GM18508 (cell line): Measurements from ENCODE around the gene CDH16.
"Not testable (repeated sequence)": the region's sequence is repeated elsewhere in the genome, so short reads cannot be mapped to it uniquely, and the experiment has no call there.

Experiments used
- ATAC-seq: cut with Tn5 transposase; IDR thresholded peaks from one replicate; pipeline ENCODE4 v1.9.1; 2021; ENCODE audit warnings: moderate number of reproducible peaks; ENCODE audit not compliant: insufficient read depth, unreplicated experiment

Gene CDH16

DNA sequence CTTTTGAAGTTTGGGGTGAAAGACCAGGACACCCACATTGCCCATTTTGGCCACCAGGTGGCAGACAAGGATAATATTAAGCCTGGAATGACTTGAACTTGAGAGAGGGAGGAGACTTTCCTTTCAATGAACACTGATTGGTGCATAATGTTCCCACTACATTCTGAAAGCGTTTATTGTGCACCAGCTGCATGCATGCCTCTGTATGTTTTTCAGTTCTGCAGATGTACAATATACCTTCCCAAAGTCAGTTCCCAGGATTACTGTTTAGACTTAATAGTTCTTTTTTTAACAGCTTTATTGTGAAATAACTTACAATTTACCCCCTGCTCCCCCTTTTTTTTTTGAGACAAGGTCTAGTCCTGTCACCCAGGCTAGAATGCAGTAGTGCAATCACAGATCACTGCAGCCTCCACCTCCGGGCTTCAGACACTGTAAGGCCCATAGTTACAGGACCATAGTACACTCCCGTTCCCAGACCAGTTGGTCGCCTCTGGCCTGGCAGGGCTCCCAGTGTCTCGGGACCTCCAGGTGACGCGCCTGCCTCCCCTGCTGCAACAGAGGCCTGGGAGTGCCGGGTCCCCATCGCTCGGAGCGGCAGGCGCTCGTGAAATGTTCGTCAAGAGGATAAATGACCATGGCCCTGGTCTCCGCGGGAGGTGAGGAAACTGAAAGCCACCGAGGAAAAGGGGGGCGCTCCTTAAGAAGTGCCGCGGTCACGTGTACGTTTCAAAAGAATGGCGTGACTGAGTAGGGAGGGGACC is 28.8 kb upstream of the CDH16 start:
- ATAC-seq = no peak

DNA sequence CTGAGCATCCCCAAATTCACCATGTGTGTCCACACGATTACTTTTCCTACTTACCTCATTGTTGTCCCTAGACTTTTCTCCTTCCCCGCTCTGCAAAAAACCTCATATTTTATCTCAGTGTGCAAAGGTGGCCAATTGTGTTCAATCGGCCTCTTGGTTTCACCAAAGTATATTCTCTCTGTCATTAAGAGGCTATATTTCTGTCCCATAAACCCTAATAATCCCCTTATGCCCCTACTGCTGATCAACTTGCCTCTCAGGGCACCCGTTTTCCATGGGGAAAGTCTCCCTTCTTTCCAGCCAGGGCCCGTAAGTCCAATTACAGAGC is 28.3 kb upstream of the CDH16 start:
- ATAC-seq = no peak

DNA sequence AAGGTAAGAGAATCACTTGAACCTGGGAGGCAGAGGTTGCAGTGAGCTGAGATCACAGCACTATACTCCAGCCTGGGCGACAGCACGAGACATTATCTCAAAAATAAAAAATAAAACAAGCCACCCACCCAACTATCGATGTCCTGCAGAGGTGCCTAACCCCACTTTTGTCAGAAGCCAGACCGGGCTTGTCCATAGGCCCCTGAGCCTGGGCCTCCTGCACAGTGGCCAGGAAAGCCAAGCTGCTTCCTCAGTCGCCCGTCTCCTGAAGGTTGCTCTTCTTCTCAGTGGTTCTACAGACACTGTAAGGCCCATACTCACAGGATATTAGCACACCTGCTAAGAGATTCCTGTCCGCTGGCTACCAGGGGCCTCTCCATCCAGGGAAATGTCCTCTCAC is 27.9 kb upstream of the CDH16 start:
- ATAC-seq = no peak

DNA sequence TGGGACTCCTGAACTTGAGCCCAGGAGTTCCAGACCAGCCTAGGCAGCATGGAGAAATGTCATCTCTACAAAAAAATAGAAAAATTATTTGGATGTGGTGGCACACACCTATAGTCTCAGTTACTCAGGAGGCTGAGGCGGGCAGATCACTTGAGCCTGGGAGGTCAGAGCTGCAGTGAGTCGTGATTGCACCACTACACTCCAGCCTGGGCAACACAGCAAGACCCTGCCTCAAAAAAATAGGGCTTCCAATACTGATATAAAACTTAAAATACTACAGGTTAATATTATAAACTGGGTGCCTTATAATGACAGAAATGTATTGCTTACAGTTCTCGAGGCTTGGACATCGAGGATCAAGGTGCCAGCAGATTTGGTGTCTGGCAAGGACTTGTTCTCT is 27.3 kb upstream of the CDH16 start:
- ATAC-seq = no peak

DNA sequence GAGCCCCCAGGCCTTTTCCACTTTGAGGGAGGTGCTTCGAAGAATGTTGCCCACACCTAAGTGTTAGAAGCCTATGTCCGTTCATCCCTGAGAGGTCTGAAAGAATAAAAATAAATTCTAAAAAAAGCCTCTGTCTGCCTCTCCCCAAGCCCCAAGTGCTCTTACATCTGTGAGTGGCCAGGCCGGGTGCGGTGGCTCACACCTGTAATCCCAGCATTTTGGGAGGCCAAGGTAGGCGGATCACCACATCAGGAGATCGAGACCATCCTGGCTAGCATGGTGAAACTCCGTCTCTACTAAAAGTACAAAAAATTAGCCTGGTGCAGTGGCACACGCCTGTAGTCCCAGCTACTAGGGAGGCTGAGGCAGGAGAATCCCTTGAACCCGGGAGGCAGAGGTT is 26.3 kb upstream of the CDH16 start:
- ATAC-seq = not testable (repeated sequence)

DNA sequence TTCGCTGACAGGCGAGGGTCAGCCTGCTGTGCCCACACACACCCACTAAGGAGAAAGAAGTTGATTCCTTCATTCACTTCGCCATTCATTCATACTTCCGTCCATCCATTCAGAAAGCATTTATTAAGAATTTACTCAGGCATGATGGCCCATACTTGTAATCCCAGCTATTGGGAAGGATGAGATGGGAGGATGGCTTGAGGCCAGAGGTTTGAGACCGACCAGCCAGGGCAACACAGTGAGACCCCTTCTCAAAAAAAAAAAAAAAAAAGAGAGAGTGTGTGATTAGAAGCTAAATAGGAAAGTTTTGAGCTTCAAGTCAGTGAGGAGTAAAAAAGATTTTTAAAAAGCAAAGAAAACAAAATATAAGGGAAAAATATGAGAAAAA is 25.4 kb upstream of the CDH16 start:
- no peak for ATAC-seq

DNA sequence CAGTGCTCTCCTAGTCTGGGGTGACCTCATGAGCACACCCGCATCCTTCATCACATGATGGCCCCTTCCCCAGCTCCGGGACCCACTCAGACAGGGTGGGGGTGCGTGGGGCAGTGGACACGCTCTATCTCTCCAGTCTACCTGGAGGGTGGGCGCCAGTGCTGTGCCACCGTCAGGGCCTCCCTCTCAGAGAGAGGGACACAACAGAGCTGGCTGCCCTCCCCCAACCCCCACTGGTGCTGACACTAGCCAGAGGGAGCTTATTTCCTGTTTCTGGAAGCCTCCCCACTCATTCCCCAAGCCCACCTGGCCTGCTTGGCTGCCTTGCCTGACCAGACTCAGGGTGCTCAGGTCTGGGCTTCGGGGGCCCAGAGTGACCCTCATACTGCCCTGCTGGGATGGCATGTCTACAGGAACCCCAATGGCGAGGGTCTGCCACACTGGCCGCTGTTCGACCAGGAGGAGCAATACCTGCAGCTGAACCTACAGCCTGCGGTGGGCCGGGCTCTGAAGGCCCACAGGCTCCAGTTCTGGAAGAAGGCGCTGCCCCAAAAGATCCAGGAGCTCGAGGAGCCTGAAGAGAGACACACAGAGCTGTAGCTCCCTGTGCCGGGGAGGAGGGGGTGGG is 24.9 kb upstream of the CDH16 start:
- ATAC-seq = no peak

DNA sequence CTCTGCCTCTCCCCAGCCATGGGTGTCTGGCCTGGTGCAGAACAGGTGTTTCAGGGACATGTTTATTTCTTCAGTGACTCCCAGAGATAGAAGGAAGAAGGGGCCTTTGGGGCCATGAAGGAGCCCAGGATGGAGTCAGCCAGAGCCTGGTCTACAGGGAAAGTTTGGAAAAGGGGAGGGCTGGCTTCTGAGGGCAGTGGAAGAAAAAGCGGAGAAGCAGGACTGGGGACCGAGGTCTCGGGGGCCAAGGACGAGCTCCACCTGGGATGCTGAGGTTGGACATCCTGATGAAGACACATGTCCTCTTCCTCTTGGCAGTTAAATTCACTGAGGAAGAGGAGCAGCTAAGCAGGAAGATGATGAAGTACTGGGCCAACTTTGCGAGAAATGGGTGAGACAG is 24.3 kb upstream of the CDH16 start:
- no peak for ATAC-seq

DNA sequence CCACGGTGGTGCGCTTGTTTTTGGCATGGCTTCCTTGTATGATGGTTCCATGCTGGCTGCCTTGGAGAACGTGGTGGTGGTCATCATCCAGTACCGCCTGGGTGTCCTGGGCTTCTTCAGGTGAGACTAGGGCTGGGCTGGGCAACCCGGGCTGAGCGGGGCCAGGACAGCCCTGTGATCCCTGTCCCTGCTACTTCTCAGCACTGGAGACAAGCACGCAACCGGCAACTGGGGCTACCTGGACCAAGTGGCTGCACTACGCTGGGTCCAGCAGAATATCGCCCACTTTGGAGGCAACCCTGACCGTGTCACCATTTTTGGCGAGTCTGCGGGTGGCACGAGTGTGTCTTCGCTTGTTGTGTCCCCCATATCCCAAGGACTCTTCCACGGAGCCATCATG is 21.6 kb upstream of the CDH16 start:
- no peak for ATAC-seq

DNA sequence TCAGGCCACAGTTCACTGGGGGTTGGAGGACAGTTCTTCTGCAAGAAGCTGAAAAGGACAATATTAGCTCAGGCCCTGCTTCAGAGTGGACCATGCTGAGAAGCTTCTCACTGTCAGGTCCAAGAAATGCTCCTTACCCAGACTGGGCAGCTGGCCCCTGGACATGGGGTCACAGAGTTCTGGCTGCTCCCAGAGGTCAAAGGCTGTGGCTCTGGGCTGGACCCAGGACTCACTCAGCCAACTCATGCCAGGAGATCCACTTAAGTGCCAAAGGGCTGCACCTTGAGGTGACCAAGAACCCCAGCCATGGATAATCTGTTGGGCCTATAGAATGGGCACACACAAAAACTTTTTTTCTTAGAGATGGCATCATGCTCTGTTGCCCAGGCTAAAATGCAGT is 20.7 kb upstream of the CDH16 start:
- ATAC-seq = no peak

DNA sequence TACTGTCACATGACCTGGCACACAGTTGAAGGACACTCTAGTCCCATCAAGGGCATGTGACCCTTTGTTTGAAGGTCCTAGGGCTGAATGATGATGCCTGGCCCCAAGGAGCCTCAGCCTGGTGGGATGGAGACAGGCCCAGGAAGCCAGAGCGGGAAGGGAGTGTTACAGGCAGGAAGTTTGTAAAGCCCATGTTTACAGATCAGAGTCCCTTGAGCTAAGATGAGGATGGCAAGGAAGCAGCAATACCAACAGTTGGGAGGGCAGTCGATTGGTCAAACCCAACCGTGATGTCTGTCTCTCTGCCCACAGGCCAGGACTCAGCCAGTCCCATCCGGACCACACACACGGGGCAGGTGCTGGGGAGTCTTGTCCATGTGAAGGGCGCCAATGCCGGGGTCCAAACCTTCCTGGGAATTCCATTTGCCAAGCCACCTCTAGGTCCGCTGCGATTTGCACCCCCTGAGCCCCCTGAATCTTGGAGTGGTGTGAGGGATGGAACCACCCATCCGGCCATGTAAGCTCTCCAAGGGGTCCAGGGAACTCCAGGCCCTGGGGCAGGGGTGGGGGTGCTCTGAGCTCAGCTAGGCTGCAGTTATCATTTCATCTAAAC is 19.1 kb upstream of the CDH16 start:
- no peak for ATAC-seq

DNA sequence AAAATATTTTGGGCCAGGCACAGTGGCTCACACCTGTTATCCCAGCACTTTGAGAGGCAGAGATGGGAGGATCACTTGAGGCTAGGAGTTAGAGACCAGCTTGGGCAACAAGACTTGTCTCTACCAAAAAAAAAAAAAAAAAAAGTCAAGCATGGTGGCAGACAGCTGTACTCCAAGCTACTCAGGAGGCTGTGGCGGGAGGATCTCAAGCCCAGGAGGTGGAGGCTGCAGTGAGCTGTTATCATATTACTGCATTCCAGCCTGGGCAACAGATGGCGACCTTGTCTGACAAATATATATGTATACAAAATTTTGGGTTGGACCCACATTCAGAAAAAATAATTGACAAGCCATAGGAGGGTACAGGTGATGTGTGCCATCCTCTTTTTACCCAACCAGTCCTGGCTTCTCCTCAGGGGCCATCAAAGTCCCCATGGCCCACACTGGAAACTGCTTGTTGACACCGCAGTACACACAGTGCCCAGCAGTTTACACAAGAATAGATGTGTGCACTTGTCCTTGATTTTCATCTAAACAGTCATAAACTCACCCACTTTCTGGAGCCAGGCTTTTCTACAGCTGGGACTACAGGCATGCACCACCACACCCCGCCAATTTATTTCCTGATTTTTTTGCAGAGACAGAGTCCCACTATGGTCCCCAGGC is 18.3 kb upstream of the CDH16 start:
- ATAC-seq = no peak

DNA sequence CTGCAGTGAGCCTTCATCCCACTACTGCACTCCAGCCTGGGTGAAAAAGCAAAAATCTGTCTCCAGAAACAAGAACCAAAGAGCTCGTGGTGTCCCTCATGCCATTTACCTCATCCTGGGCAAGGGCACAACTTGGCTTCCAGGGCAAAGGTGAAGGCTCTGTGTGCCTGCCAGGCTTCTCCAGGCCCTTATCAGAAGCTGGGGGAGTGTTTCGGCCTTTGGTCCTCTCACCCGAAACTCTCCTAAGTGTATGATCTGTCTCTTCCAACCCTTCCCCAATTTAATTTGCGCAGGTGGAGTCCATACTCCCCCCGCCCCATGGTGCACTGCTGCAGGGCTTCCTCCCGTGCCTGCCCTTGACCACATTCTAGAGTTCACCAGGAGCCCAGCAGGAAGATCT is 17.8 kb upstream of the CDH16 start:
- no peak for ATAC-seq

DNA sequence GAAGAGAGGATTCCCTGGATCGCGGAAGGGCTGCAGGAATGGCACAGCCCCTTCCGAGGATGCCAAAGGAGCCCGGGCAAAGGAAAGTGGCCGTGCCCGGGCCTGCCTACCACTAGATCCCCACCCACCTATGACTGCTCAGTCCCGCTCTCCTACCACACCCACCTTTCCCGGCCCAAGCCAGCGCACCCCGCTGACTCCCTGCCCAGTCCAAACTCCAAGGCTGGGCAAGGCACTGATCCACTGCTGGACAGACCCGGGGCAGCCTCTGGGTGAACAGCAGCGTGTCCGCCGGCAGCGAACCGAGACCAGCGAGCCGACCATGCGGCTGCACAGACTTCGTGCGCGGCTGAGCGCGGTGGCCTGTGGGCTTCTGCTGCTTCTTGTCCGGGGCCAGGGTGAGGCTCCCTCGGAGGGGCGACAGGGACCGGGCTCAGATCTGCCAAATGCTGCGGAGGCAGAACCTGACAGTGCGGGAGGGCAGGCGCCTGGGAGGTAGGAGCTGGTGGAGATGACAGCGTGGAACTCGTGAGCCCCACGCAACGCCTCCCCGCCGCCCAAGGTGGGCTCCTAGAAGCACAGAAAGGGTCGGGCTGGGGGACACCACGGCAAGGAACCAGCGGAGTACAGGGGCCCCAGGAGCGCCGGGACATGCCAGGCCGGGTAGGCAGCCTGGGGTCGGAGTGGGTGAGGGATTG is 16.8 kb upstream of the CDH16 start, which contains the start of gene CES2:
CES2 (plus strand) TSS at position 203 of the 698 bp plus-strand sequence; CDS start at position 323, 120 bp downstream.
- ATAC-seq = no peak

DNA sequence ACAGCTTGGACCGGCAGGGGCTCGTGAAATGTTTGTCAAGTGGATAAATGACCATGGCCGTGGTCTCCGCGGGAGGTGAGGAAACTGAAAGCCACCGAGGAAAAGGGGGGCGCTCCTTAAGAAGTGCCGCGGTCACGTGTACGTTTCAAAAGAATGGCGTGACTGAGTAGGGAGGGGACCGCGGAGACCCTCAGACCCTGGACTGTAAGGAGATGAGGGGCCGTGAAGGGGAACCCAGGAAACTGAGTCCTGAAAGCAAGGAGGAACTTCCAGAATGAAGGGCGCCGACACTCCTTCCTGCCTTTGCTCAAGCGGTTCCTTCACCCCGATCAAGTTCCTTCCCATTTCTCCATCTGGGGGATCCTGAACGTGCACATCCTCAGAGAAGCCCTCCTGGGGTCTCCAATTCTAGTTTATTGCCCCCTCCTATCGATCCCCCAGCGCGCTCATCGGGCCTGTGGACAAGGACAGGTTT is 16.2 kb upstream of the CDH16 start:
- not testable (repeated sequence) for ATAC-seq

DNA sequence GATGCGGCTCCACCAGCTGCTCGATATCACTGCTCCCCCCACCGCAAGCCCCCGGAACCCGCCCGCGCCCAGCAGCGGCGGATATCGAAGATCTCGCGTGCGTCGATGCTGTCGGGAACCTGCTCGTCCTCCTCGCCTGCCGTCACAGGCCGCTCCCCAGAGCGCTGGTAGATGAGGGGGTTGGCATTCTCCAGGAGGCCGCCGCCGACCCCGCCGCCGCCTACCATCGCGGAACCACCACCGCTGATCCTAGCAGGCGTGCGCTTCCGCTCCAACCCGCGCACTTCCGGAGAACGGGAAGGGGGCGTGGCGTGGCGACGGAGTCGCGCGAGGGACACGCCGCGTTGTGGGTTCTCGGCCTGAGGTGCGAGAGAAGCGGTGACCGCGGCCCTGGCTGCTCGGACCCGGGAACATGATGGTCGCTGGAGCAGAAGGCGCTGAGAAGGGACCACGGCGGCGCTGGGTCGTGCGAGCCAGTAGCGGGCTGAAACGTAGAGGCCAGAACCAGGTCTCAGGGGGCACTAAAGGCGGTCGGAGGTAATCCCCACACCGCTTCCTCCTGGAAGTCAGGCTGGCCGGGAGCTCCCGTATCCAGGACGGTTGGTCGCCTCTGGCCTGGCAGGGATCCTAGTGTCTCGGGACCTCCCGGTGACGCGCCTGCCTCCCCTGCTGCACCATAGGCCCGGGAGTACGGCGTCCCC is 15.6 kb upstream of the CDH16 start, which contains the start of gene CIAO2B:
CIAO2B (minus strand) TSS at position 265 of the 701 bp plus-strand sequence; CDS start at position 227, 38 bp downstream.
- ATAC-seq = no peak

DNA sequence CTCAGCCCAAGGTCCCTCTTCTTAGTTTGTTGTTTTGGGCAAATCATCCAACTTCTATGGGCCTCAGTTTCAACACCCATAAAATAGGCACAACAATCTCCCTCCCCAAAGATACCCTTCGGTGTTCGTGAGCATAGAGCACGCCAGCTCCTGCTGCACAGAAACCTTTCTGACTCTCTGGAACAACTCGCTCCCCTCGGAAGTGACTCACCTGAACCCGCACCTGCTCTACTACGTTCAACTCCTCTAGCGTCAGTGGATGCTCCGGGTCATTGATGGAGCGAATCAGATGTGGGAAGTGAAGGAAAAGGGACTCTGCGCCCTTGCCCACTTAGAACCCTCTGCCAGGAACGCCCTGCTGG is 15.1 kb upstream of the CDH16 start:
- ATAC-seq = no peak

DNA sequence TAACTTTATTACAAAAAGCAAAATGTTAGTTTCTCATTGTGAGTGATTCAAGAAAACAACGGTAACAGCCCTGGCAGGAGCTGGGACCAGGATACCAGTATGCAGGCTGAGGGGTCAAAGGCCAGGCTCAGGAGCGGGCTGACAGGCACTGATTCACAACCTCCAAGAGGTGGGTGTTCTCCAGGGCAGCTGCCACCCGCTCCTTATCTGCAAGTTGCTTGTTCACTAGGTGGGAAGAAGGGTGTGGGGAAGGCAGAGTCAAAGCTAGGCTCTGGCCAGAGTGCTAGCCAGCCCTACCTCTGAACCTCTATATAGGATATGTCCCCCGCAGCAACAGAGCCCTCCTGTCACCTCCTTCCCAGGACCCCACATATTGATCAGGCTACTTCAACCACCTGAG is 13.4 kb upstream of the CDH16 start:
- no peak for ATAC-seq

DNA sequence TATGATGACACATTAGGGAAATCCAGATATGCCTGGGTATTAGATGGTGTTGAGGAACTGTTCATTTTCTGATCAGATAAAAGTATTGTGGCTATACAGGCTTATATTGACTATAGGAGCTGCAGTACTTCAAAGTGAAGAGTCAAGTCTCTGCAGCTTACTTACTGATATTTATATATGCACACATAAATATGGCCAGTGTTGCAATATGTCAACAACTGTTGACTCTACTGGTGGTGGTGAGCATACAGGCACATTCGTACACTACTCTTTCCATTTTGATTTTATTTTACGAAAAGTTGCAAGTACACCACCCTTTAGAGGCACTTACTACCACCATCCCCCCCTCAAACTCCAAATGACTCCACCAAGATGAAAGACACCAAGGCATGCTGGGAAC is 13.0 kb upstream of the CDH16 start:
- ATAC-seq = no peak

DNA sequence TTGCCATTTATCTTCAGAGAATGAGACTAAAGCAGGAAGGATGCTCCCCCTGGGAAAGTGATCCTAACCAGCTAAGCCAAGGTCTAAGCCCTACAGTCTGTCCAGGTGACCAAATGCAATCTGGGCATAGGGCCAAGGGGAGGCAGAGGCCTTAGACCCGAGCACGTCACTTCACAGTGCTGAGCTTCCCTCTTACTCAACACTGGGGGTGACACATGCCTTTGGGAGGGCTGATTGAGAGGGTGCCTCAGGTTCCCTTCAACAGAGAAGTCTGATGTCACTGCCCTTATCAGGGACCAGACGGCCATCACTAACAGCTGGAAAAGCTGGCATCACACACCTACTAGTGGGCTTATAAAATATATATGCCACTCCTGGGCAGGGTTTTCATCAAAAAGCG is 11.5 kb upstream of the CDH16 start:
- no peak for ATAC-seq
